Large intestine (tissue), 3 donors: Measurements from ENCODE around the gene GMCL1. TPM values are rescaled to one million over a fixed set of nuclear protein-coding genes. Genes with fewer than 3 reads are reported as not detected.
A peak's percentile ranks its signal among the peaks of the same experiment; 100 is the strongest.
"Not testable (repeated sequence)": the region's sequence is repeated elsewhere in the genome, so short reads cannot be mapped to it uniquely, and the experiment has no call there.

Experiments used
- DNase-seq, 2 donors: peaks; one replicate each; pipeline versions ENCODE4 v3.0.0 to v3.0.0-alpha.2; 2013
- H3K27ac ChIP-seq: one replicate; pipeline ENCODE4 v1.5.1; 2013; ENCODE audit warnings: low read length
- H3K27me3 ChIP-seq: 2 replicates; pipeline ENCODE4 v1.6.1; 2013; ENCODE audit warnings: low read length; ENCODE audit not compliant: control insufficient read depth, insufficient read depth
- H3K36me3 ChIP-seq: 2 replicates; pipeline ENCODE4 v1.6.1; 2013; ENCODE audit warnings: low read length; ENCODE audit not compliant: control insufficient read depth, insufficient read depth
- H3K4me1 ChIP-seq: one replicate; pipeline ENCODE4 v1.6.1; 2013; ENCODE audit warnings: low read length; ENCODE audit not compliant: control insufficient read depth, insufficient read depth
- H3K4me3 ChIP-seq: one replicate; pipeline ENCODE4 v1.5.1; 2013; ENCODE audit warnings: low read length
- H3K9me3 ChIP-seq: one replicate; pipeline ENCODE4 v1.6.1; 2013; ENCODE audit warnings: mild to moderate bottlenecking, low read depth, low read length, moderate library complexity; ENCODE audit not compliant: control insufficient read depth
- WGBS: methylation state at CpG from one replicate; pipeline ENCODE4 v1.1.5; 2013; ENCODE audit warnings: low lambda C conversion rate; ENCODE audit not compliant: insufficient coverage; 5-methylcytosine and 5-hydroxymethylcytosine counted together
- polyA plus RNA-seq: library from polyadenylated mRNA; unstranded; fragments of 120-200 nt; gene quantifications from one replicate; pipeline ENCODE4 v1.2.1, GENCODE V29; 2013

The GMCL1 gene
- polyA plus RNA-seq, 1 donor: 30.9 TPM

DNA sequence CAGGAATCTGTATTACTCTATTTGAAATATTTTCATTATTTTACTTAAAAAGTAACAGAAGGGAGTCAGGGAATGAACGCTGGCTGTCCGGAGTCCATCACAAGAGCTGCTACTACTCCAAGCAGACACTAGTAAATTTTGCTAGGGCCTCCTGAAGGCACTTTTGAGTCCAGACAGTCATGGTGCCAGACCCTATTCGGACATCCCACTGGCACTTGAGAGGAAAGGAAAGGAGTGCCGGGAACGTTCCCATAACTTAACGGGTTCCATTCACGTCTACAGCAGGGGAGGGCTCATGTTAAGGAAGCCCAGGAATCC is 563 bp upstream of the GMCL1 start:
- Histone ChIP-seq H3K27ac (peak overlapping the region; percentile 84), H3K9me3 (no peaks in the 10 kb centered on the region)
- no CpG with 5 or more reads among the region's 7 CpGs for WGBS

GRCh38 chr2:69830045-69830905 is 815 bp downstream of the GMCL1 start:
- peak; percentile 37 to 78 for DNase-seq
- no peaks in the 10 kb centered on the region for H3K9me3 ChIP-seq
- peaks cover 13% of the 10 kb centered on the region for H3K4me1 ChIP-seq
- no peaks in the 10 kb centered on the region for H3K27me3 ChIP-seq
- no CpG with 5 or more reads among the region's 45 CpGs for WGBS
- H3K36me3 ChIP-seq: no peaks in the 10 kb centered on the region
- H3K27ac ChIP-seq: peak overlapping the region; percentile 84
- H3K4me3 ChIP-seq: peak overlapping the region; percentile 90

More for the DNA sequence above, 563 bp upstream of the GMCL1 start:
- H3K4me3 ChIP-seq: peak overlapping the region; percentile 90
- no peaks in the 10 kb centered on the region for H3K27me3 ChIP-seq
- no peak for DNase-seq
- peaks cover 13% of the 10 kb centered on the region for H3K4me1 ChIP-seq
- H3K36me3 ChIP-seq: peaks cover 3% of the 10 kb centered on the region

GRCh38 chr2:69830906-69831241 is 1.4 kb downstream of the GMCL1 start:
- Histone ChIP-seq H3K4me1 (peaks cover 13% of the 10 kb centered on the region), H3K27ac (peak overlapping the region; percentile 84), H3K4me3 (peak overlapping the region; percentile 90)
- DNase-seq, H3K36me3 ChIP-seq, H3K9me3 ChIP-seq, H3K27me3 ChIP-seq: not testable (repeated sequence)
- no CpG with 5 or more reads among the region's 13 CpGs for WGBS

DNA sequence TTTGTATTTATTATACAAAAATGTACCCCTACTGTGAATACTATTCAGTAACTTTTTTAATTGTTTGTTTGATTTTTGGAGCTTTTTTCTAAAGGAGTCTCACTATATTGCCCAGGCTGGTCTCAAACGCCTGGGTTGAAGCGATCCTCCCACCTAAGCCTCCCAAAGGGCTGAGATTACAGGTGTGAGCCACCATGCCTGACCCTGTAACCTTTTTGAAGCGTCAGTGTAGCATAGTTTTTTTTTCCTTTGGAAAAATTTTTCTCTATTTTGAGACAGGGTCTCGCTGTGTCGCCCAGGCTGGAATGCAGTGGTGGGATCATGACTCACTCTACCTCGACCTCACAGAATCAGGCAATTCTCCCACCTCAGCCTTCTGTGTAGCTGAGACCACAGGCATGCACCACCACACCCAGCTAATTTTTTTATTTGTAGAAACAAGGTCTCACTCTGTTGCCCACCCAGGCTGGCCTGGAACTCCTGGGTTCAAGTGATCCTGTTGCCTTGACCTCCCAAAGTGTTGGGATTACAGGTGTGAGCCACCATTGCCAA is 2.0 kb downstream of the GMCL1 start:
- H3K9me3 ChIP-seq: no peaks in the 10 kb centered on the region
- peaks cover 2% of the 10 kb centered on the region for H3K36me3 ChIP-seq
- peaks cover 13% of the 10 kb centered on the region for H3K4me1 ChIP-seq
- no peak overlapping the region for H3K4me3 ChIP-seq
- no peak for DNase-seq
- no peak overlapping the region for H3K27ac ChIP-seq
- H3K27me3 ChIP-seq: no peaks in the 10 kb centered on the region
- no CpG with 5 or more reads among the region's 6 CpGs for WGBS

GRCh38 chr2:69833752-69834151 is 4.3 kb downstream of the GMCL1 start:
- Histone ChIP-seq H3K27ac (no peak overlapping the region), H3K4me1 (peaks cover 7% of the 10 kb centered on the region), H3K4me3 (no peak overlapping the region), H3K27me3 (no peaks in the 10 kb centered on the region), H3K36me3 (peaks cover 2% of the 10 kb centered on the region), H3K9me3 (no peaks in the 10 kb centered on the region)
- no peak for DNase-seq
- WGBS: no CpG with 5 or more reads among the region's 3 CpGs

- no peak for DNase-seq
- Histone ChIP-seq H3K9me3 (no peaks in the 10 kb centered on the region), H3K36me3 (peaks cover 10% of the 10 kb centered on the region), H3K4me1 (peaks cover 7% of the 10 kb centered on the region), H3K27me3 (no peaks in the 10 kb centered on the region), H3K27ac (no peak overlapping the region), H3K4me3 (no peak overlapping the region)
- no CpG with 5 or more reads among the region's 2 CpGs for WGBS
These were observed 6.2 kb downstream of the GMCL1 start for GRCh38 chr2:69835666-69836065.

DNA sequence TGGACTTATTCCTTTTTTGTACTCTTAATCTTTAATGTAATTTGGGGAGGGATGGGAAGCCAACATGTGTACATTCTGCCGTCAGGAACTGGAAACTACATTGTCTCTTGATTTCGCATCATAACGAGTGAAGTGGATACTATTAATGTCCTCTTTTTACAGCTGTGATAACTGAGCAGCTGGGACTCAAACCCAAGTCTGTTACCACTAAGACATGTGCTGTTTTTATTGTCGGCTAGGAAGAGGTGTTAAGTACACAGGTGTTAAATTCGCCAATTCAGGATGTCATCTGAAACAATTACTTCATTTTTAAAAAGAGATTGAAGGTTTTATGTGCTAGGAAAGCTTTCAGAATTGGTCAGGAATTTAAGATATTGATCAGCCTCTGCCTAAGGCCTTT is 6.9 kb downstream of the GMCL1 start:
- H3K9me3 ChIP-seq: no peaks in the 10 kb centered on the region
- DNase-seq: no peak
- H3K27ac ChIP-seq: no peak overlapping the region
- H3K36me3 ChIP-seq: peaks cover 13% of the 10 kb centered on the region
- no peaks in the 10 kb centered on the region for H3K27me3 ChIP-seq
- WGBS: 80% methylated on average over 1 of the region's 5 CpGs
- H3K4me3 ChIP-seq: no peak overlapping the region
- H3K4me1 ChIP-seq: peaks cover 5% of the 10 kb centered on the region

DNA sequence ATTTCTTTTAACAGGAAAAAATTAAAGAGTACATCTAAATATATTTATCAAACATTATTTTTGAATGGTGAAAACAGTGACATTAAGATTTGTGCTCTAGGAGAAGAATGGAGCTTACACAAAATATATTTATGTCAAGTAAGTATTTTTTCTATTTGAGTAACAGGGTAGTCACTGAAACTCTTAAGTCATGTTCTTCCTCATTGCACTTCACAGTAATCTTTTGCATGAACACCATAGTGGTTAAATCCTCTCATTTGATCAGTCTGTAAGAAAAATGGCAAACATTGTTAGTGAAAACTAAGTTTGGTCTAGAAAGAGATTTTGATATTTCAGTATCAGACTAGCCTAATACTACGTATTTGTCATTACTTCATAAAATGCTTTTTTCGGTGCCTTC is 8.1 kb downstream of the GMCL1 start:
- H3K9me3 ChIP-seq: no peaks in the 10 kb centered on the region
- peaks cover 18% of the 10 kb centered on the region for H3K36me3 ChIP-seq
- no peak overlapping the region for H3K27ac ChIP-seq
- H3K4me3 ChIP-seq: no peak overlapping the region
- WGBS: 94% methylated on average over 2 of the region's 2 CpGs
- DNase-seq: no peak
- H3K27me3 ChIP-seq: no peaks in the 10 kb centered on the region
- H3K4me1 ChIP-seq: peaks cover 2% of the 10 kb centered on the region

- H3K36me3 ChIP-seq: peaks cover 43% of the 10 kb centered on the region
These were observed 14.5 kb downstream of the GMCL1 start for GRCh38 chr2:69843993-69844392.

GRCh38 chr2:69844560-69844959 is 15.1 kb downstream of the GMCL1 start:
- Histone ChIP-seq H3K27me3 (no peaks in the 10 kb centered on the region), H3K36me3 (peaks cover 46% of the 10 kb centered on the region), H3K4me3 (no peak overlapping the region), H3K4me1 (no peaks in the 10 kb centered on the region), H3K9me3 (no peaks in the 10 kb centered on the region), H3K27ac (no peak overlapping the region)
- no peak for DNase-seq
- no CpG with 5 or more reads among the region's 3 CpGs for WGBS

More at GRCh38 chr2:69843993-69844392, 14.5 kb downstream of the GMCL1 start:
- Histone ChIP-seq H3K27me3 (no peaks in the 10 kb centered on the region), H3K4me3 (no peak overlapping the region), H3K4me1 (no peaks in the 10 kb centered on the region), H3K9me3 (no peaks in the 10 kb centered on the region), H3K27ac (no peak overlapping the region)
- no peak for DNase-seq
